Measurements from ENCODE around the gene FAF1.

GRCh38 chr1:50666849-50667248 is 293.2 kb downstream of the FAF1 start:
- no peak for TF ChIP-seq CTCF (IDR thresholded peaks at IDR 0.05; ENCODE audit: low read depth, low read length)
- TF ChIP-seq EZH2phosphoT487 (IDR thresholded peaks at IDR 0.05; ENCODE audit: low read depth): no peak

Data from OCI-LY3 (cell line).